HL-60 (cell line): Measurements from ENCODE around the gene FAM234B.
A peak's percentile ranks its signal among the peaks of the same experiment; 100 is the strongest.

ENCODE experiments used
- DNase-seq, 2 experiments: peaks; one replicate each; pipeline ENCODE4 v3.0.0-alpha.2; 2010 to 2020; ENCODE audit warnings: low read depth in 1 of 2, low spot score in 1 of 2
- H3K27ac ChIP-seq: fragments of 250-450 bp; sonication (Bioruptor Pico); replicated peaks from 2 replicates; pipeline ENCODE4 v1.5.1; 2020; ENCODE audit warnings: mild to moderate bottlenecking, moderate library complexity
- H3K27me3 ChIP-seq: fragments of 250-450 bp; sonication (Bioruptor Pico); 2 replicates; pipeline ENCODE4 v1.5.1; 2021; ENCODE audit warnings: mild to moderate bottlenecking, moderate library complexity; ENCODE audit not compliant: insufficient read depth, poor library complexity, severe bottlenecking
- H3K4me3 ChIP-seq: replicated peaks from 2 replicates; pipeline ENCODE4 v1.5.1; 2011; ENCODE audit warnings: mild to moderate bottlenecking, control low read depth, low read length; ENCODE audit not compliant: insufficient read depth
- GABPA ChIP-seq: IDR thresholded peaks from 2 replicates; pipeline ENCODE4 v1.6.1; 2012; ENCODE audit warnings: low read depth
- POLR2AphosphoS5 ChIP-seq: IDR thresholded peaks from 2 replicates; pipeline ENCODE4 v1.6.1; 2012; ENCODE audit warnings: low read depth
- REST ChIP-seq: IDR thresholded peaks from 2 replicates; pipeline ENCODE4 v1.6.1; 2012; ENCODE audit warnings: low read depth; ENCODE audit not compliant: insufficient replicate concordance
- SPI1 ChIP-seq: IDR thresholded peaks from 2 replicates; pipeline ENCODE4 v1.6.1; 2012; ENCODE audit warnings: low read depth, mild to moderate bottlenecking, borderline replicate concordance
- TF ChIP-seq, protein P1 (sequence below): IDR thresholded peaks from one replicate; pipeline ENCODE4 v1.5.1; 2011; ENCODE audit warnings: low read length, control low read depth, inconsistent platforms; ENCODE audit not compliant: insufficient read depth

FAM234B gene

GRCh38 chr12:13024531-13024916, 19.7 kb upstream of the FAM234B start:
- H3K27ac ChIP-seq = no peak overlapping the region
- no peaks in the 10 kb centered on the region for H3K27me3 ChIP-seq
- TF ChIP-seq GABPA = no peak
- no peak for TF ChIP-seq REST
- TF ChIP-seq SPI1 = peak; percentile 57; the same call in 1 of the 2 replicates
- peak in 1 of 2 experiments; percentile 28 for DNase-seq
- H3K4me3 ChIP-seq = no peak overlapping the region

GRCh38 chr12:13026286-13026685, 17.9 kb upstream of the FAM234B start:
- TF ChIP-seq REST (no peak), POLR2AphosphoS5 (no peak), SPI1 (no peak), GABPA (no peak)
- TF ChIP-seq, protein P1, sequence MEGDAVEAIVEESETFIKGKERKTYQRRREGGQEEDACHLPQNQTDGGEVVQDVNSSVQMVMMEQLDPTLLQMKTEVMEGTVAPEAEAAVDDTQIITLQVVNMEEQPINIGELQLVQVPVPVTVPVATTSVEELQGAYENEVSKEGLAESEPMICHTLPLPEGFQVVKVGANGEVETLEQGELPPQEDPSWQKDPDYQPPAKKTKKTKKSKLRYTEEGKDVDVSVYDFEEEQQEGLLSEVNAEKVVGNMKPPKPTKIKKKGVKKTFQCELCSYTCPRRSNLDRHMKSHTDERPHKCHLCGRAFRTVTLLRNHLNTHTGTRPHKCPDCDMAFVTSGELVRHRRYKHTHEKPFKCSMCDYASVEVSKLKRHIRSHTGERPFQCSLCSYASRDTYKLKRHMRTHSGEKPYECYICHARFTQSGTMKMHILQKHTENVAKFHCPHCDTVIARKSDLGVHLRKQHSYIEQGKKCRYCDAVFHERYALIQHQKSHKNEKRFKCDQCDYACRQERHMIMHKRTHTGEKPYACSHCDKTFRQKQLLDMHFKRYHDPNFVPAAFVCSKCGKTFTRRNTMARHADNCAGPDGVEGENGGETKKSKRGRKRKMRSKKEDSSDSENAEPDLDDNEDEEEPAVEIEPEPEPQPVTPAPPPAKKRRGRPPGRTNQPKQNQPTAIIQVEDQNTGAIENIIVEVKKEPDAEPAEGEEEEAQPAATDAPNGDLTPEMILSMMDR = no peak

GRCh38 chr12:13027032-13027431, 17.1 kb upstream of the FAM234B start:
- no peaks in the 10 kb centered on the region for H3K27me3 ChIP-seq
- H3K27ac ChIP-seq = no peak overlapping the region
- TF ChIP-seq GABPA (no peak), SPI1 (no peak), POLR2AphosphoS5 (no peak), REST (no peak)
- TF ChIP-seq, protein P1 = no peak
- no peak for DNase-seq
- H3K4me3 ChIP-seq = no peak overlapping the region

More at GRCh38 chr12:13026286-13026685, 17.9 kb upstream of the FAM234B start:
- no peak for DNase-seq
- Histone ChIP-seq H3K27ac (no peak overlapping the region), H3K27me3 (no peaks in the 10 kb centered on the region), H3K4me3 (no peak overlapping the region)

DNA sequence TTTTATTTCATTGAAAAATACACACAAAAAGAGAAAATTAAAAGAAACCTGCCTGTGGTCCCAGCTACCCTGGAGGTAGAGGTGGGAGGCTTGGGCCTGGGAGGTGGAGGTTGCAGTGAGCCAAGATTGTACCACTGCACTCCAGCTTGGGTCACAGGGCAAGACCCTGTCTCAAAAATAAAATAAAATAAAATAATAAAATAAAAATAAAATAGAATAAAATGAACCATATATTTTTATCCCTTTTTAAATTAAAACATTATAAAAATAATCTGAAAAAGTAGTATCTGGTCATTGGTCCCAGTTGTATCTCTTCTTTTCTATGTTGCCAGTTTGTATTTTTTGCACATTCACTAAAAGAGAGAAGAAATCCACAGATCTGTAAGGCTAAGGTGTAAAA, 16.7 kb upstream of the FAM234B start:
- no peak for DNase-seq
- Histone ChIP-seq H3K27ac (no peak overlapping the region), H3K27me3 (no peaks in the 10 kb centered on the region), H3K4me3 (no peak overlapping the region)
- TF ChIP-seq, protein P1 = no peak
- TF ChIP-seq GABPA (no peak), POLR2AphosphoS5 (no peak), SPI1 (no peak), REST (no peak)
